Measurements from ENCODE around the gene SLC18A3.

Gene SLC18A3

DNA sequence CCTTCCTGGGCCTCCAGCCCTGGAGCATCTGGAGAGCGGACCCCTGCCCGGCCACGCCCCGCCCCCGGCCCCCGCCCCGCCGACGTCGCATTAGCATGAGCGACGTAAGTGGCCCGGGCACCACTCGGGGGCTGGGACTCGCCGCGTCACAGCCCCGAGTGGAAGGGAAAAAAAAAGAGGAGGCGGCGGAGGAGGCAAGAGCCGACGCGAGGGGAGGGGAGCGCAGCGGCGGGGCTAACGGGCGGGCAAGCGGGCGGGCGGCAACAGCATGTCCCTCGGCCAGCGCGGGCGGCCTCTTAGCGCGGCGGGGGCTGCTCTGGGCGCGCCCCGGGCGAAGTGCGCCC lies at the start of gene SLC18A3:
Gene SLC18A3 (plus strand): TSS at position 197 of the 344 bp plus-strand sequence. CDS start 431 bp downstream, outside the sequence.
- intact Hi-C loops (cut with DNase I), result no loop called here
- peak in 2 of 42 donors; percentile 13 to 26 for DNase-seq

DNA sequence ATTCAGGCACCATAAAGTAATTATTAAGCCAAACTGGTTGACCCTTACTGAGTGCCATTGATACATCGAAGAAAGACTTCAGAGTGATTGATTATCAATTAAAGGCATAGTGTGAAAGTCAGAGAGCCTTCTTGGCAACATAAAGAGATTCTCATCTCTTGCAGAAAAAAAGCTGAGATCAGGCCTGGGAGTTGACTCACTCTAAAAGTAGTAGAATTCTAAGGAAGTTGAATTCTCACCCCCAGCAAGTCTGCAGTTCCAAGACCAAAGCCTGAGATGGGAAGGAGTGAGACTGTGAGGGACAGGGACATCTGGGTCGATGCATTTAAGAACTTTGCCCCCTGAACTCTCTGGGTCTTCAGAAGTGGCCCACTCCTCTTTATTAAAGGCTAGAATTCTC lies 49.6 kb upstream of the SLC18A3 start:
- no peak for DNase-seq
- intact Hi-C loops (cut with DNase I), result no loop called here

DNA sequence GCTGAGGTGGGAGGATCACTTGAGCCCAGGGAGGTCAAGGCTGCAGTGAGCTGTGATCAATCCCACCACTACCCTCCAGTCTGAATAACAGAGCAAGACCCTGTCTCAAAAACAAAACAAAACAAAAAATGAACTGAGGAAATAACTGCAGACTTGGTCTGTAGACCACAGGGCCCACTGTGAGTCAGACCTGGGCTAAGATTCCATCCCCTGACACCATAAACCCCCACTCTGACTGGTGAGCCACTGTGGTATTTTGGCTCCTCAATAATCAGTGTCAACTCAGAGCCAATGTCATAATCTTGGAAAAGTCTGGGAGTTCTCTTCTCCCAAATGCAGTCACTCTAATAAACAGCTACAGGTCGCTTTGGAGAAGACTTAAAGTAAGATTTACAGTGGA lies 47.2 kb upstream of the SLC18A3 start:
- DNase-seq, result no peak
- intact Hi-C loops (cut with DNase I), result no loop called here

DNA sequence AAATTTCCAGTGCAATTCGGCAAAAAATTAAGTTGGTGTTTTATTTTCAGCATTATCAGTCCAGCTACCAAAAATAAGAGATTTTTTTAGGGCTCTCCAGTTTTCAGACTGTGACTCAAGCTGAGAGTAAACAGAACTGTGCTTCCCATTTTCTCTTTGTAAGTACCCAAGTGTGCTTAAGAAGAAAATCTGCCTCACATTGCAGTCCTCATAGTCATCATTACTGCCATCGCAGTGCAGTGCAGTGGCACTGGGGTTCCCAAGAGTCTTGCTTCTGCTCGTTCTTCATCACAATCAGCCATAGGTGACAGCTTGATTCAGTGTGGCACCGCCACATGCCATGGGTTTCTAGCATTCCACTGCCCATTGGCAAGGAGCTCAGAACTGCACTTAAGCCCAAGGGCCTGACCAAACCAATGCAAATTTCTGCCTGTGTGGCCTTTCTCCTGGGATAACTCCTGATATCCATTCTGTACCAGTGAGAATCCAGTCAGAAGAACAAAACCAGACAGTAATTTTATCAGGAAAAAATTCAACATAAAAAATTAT lies 45.6 kb upstream of the SLC18A3 start:
- no peak for DNase-seq
- intact Hi-C loops (cut with DNase I), result no loop called here

DNA sequence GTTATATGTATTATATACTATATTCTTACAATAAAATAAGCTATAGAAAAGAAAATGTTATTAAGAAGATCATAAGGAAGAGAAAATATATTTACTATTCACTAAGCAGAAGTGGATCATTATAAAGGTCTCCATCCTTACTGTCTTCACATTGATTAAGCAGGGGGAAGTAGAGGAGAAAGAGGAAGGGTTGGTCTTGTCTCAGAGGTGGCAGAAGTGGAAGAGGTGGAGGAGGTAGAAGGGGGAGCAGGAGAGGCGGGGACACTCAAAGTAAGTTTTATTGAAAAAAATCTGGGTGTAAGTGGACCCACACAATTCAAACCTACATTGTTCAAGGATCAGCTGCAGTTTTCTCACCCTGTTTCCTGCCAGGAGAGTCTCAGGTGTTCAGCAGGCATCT lies 42.3 kb upstream of the SLC18A3 start:
- intact Hi-C loops (cut with DNase I), result no loop called here
- DNase-seq, result no peak

DNA sequence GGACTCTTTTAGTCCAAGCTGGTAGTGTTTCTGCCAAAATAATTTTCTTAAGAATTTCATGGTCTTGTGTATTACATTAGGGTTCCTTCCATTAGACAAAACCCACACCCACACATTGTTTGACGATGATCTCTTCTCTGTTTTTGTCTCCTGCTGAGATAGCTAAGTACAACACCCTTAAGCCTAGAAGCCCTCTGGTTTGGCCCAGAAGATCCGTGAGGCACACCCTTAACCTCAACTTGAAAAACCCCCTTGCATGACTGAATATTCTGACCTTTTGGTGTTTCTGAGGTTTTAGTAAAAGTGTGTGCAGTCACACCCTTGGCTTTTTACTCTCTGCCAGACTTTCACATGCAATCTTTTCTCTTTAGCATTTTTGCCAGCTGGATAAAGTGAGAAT lies 41.9 kb upstream of the SLC18A3 start:
- intact Hi-C loops (cut with DNase I), result no loop called here
- DNase-seq, result no peak

DNA sequence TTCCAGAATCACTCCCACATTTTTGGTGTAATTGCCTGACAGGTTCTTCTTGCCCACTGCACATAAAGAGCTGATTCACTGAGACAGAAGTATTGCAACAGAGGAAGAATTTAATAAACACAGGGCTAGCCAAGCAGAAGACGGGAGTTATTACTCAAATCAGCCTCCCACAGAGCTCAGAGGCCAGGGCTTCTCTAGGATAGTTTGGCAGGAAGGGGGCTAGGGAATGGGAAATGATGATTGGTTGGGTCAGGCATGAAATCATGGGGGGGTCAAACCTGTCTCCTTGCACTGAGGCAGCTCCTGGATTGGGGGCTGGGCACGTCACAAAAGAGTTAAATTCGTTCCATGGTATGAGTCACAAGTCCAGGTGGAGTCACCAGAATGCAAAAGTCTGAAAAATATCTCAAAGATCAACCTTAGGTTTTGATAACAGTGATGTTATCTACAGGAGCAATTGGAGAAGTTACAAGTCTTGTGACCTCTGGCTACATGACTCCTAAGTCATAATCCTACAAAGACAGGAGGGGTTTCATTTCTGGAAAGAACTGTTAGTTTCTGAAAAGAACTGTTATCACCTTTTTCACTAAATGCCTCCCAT lies 41.0 kb upstream of the SLC18A3 start:
- intact Hi-C loops (cut with DNase I), result no loop called here

DNA sequence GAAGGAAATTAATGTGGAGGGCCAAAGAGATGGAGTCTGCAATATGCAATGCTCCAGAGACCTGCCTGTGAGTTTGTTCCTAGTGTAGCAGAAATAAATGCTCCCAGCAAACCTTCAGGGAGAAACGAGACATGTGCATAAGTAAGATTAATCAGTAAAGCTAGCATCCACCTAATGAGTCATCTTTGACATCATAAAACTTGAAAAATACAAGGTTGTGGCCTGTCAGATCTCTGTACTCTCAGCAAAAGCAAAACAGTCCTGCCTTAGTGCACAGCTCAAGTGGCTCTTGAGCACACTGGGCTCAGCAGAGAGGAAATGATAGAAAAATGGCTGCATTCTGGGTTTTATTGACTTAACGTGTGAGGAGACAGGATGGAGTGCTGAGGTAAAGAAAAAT lies 38.7 kb upstream of the SLC18A3 start:
- DNase-seq, result no peak

More for the DNA sequence above, 41.0 kb upstream of the SLC18A3 start:
- no peak for DNase-seq

DNA sequence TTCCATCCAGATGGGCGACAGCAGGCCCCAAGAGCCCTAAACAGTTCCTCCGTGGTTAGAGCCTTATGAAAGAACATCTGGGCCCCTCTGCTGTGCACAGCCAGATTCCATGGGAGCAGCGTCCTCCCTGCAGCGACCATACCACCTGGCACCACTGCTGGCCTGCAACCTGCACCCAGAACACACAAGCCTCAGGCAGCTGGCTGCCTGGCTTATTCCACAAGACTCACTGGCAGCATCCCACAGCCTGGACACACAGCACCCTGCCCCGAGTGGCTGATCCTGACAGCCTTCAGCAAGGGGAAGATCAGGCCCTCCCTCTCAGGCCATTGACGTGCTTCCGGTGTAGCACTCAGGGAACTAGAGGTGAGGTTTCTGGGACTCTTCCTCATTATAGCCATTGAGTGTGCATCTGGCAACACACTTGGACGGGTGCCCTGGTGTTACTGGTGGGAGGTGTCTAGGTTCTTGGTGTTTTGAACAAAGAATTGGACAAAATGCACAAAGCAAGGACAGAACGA lies 37.5 kb upstream of the SLC18A3 start:
- intact Hi-C loops (cut with DNase I), result no loop called here

More for the DNA sequence above, 38.7 kb upstream of the SLC18A3 start:
- intact Hi-C loops (cut with DNase I), result no loop called here

DNA sequence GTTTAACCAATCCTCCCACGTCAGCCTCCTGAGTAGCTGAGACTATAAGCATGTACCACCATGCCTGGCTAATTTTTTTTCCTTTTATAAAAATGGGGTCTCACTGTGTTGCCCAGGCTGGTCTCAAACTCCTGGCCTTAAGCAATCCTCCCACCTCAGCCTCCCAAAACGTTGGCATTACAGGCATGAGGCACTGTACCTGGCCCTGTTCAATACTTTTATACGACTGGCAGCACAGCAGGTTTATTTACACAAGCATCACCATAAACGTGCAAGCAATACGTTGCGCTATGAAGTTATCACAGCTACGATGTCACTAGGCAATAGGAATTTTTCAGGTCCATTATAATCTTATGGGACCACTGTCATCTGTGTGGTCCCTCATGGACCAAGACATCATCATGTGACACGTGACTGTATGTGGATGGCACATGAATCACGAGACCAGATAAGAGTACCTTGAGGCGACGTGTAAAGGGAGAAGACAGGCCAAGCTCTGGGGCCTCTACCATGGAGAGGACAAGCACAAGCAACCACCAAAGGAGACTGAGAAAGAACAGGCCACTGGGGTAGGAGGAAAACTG lies 34.5 kb upstream of the SLC18A3 start:
- no peak for DNase-seq
- intact Hi-C loops (cut with DNase I), result no loop called here

More for the DNA sequence above, 37.5 kb upstream of the SLC18A3 start:
- DNase-seq, result no peak

DNA sequence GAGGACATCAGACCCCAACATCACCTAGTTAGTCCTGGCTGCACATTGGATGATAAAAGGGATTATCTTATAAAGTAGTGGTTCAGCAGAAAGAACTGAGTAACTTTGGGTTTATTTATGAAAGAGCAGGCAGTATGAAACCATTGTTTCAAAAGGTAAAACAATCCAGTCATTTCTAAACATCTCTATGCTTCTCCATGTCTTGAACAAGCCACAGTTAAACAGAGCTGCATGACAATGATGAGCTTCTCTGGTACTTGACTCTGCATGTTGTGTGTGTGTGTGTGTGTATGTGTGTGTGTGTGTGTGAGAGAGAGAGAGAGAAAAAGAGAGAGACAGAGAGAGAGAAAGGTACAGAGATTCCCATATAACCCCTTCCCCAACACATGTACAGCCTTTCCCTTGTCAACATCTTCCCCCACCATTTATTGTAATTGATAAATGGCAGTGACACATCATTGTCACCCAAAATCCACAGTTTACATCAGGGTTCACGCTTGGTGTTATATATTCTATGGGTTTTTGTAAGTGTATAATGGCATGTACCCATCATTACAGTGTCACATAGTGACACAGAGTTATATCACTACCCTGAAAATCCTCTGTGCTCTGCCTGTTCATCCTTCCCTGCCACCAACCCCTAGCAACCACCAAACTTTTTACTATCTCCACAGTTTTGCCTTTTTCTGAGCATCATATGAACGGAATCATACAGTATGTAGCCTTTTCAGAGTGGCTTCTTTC lies 32.8 kb upstream of the SLC18A3 start:
- intact Hi-C loops (cut with DNase I), result no loop called here
- DNase-seq, result no peak

DNA sequence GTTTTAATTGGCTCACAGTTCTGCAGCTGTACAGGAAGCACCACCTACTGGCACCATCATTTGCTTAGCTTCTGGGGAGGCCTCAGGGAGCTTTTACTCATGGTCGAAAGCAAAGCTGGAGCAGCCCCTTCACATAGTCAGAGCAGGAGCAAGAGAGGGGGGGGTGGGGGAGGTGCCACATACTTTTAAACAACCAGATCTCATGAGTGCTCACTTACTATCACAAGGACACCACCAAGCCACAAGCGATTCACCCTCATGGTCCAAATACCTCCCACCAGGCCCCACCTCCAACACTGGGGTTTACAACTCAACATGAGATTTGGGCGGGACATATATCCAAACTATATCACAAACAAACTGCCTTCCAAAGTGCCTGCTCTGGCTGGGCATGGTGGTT lies 31.7 kb upstream of the SLC18A3 start:
- intact Hi-C loops (cut with DNase I), result no loop called here
- no peak for DNase-seq

DNA sequence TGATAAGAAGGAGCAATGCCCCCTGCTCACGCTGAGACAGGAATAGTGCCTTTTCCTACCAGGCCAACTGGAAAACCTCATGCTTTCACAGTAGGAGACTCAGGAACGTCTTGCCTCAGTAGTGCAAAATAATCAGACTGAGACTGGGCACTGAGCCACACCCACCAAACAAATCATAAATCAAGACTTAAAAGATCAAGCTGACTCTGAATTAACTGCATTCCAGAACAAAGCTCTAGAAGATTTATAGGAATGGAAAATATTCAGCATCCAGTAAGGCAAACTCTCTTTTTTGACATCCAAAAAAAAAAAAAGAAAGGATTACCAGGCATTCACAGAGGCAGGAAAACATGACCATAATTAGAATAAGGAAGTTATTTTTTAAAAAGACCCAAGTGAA lies 30.5 kb upstream of the SLC18A3 start:
- DNase-seq, result no peak
- intact Hi-C loops (cut with DNase I), result no loop called here

DNA sequence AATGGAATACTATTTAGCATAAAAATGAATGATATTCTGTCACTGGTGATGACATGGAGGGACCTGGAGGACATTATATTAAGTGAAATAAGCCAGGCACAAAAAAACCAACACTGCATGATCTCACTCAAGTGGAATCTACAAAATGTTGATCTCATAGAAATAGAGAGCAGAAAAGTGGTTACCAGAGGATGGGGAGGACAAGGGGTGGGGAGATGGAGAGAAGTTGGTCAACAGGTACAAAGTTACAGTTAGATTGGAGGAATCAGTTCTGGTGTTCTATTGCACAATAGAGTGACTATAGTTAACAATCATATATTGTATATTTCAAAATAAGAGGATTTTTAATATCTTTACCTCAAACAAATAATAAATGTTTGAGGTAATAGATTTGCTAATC lies 24.7 kb upstream of the SLC18A3 start:
- intact Hi-C loops (cut with DNase I), result no loop called here
- no peak for DNase-seq

DNA sequence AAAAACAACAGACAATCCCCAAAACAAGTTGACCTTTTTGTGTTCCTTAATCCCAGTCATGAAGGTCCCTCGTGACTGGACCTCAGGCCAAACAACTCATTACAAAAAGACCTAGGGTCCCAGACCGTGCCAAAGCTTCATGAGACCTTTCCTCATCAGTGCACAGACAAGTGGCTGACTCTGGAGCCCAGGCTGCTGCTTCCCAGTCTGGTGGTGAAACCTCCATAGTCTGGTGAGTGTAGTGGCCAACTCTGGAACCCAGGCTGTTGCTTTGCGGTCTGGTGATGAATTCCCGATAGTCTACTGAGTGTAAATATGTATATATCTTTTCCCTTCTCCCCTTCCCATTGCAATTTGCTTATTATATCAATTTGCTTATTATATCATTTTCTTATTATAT lies 22.1 kb upstream of the SLC18A3 start:
- intact Hi-C loops (cut with DNase I), result no loop called here
- DNase-seq, result peak in 1 of 42 donors; percentile 22

DNA sequence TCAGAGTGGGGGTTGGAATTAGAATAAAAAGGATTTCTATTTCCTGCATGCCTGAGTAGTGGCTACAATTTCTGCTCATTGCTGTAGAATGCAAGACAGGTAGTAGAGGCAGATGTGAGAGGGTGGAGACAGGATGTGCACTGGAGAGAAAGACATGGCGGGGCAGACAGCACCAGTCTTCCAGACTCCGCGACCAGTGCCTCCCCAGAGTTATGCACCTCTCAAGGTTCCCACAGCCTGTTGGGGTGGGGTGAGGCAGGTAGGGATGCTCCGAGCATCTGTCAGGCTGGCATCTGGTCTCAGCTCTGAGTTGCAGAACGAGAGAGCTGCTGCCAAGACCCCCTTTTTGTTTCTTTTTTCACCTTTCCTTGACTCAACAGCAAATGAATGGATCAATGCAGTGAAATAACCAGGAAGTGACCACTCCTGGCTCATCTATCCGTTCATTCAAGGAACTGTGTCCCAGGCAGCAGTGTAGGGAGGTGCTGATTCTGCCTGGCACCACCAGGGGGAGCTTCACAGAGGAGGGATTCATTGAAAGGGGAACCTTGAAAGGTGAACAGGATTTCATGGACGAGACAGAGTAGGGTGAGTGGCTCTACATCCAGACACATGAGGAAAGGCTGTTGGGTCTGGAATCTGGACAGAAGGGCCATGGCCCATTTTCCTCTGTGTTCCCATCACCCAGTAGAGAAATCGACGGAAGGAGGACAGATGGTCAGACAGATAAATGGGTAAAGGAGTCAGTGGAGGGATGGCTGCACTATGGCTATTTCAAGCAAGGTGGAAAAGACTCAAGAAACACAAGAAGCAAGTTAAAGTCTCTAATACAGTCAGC lies 17.2 kb upstream of the SLC18A3 start:
- intact Hi-C loops (cut with DNase I), result no loop called here
- DNase-seq, result peak in 41 of 42 donors; percentile 21 to 84 (median 68)

DNA sequence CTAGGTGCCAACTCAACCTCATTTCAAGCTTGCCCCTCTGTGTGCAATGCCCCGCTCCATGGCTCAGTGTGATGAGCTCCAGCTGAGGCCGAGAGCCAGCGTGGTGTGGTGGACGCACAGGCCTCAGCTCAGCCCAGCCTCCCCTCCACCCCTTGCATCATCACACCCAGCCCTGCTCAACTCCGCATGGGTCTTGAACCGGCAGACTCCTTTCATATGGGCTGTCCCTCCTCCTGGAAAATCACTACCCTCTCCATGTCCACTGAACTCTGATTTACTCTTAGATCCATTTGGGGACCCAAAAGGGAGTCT lies 16.6 kb upstream of the SLC18A3 start:
- intact Hi-C loops (cut with DNase I), result no loop called here
- peak in 1 of 42 donors; percentile 27 for DNase-seq

DNA sequence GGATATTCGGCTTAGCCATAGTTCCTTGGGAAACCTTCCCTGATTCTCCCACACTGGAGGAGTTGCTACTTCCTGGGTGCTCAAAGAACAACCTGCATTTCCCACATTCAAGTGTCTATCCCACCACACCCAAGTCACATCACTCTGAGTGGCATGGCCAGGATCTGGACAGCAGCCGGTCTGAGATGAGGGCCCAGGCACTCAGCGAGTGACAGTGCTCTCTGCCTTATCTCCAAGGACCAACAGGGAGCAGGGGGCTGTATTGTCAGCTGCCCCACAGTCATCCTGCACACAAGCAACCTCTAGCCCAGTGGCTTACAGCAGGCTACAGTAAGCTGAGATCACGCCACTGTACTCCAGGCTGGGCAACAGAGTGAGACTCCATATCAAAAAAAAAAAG lies 16.1 kb upstream of the SLC18A3 start:
- peak in 2 of 42 donors; percentile 30 to 39 for DNase-seq
- intact Hi-C loops (cut with DNase I), result no loop called here

DNA sequence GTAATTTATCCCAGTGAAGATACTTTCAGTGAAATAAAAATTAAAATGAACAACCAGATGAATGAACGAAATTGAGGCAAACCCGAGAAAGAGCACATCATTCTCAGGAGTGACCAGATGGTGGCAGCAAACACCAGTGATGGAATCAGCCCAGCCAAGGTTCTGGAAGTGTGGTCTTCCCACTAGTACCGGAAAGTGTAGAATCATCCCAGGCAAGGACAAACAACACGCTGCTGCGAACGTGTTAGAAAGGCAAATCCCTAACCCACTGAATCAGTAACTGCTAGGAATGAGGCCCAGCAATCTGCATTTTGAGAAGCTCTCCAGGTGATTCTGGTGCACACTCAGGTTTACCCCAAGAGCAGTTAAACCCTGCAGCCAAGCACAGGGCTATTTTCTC lies 15.5 kb upstream of the SLC18A3 start:
- DNase-seq, result peak in 40 of 42 donors; percentile 32 to 86 (median 66)
- intact Hi-C loops (cut with DNase I), result no loop called here

All from head of caudate nucleus (tissue), 42 donors.